Common myeloid progenitor, CD34-positive (primary cell): Measurements from ENCODE around the gene PLAAT1.

ENCODE experiments used
- CTCF ChIA-PET: fragments of 350-600 bp; sonication (Branson Sonifier 250); formaldehyde crosslinking; loops from one replicate; lab custom pipeline; 2021; ENCODE audit warnings: antibody characterized with exemption; lab: Charles Lee
- POLR2A ChIA-PET: fragments of 350-600 bp; sonication (Branson Sonifier 250); formaldehyde crosslinking; loops from one replicate; lab custom pipeline; 2021; ENCODE audit warnings: antibody characterized with exemption; lab: Charles Lee
- DNase-seq, 3 donors: peaks; one replicate each; pipeline versions ENCODE4 v3.0.0 to v3.0.0-alpha.2; 2013
- H3K27ac ChIP-seq, 2 experiments: 1 replicate in 1 of 2; 2 replicates in 1 of 2; pipeline ENCODE4 v1.7.0; 2013; ENCODE audit warnings: inconsistent platforms in 2 of 2, low read length in 2 of 2, mild to moderate bottlenecking in 2 of 2, low read depth in 1 of 2, moderate library complexity in 1 of 2; ENCODE audit not compliant: severe bottlenecking in 2 of 2, insufficient read depth in 1 of 2, poor library complexity in 1 of 2
- H3K27me3 ChIP-seq, 5 experiments: replicated peaks in 2 of 5; 1 replicate in 3 of 5; 2 replicates in 2 of 5; pipeline versions ENCODE4 v1.6.1 to v1.7.0; 2013; ENCODE audit warnings: low read length in 4 of 5, mild to moderate bottlenecking in 2 of 5, moderate library complexity in 2 of 5, inconsistent platforms in 1 of 5; ENCODE audit not compliant: insufficient read depth in 5 of 5, control insufficient read depth in 4 of 5
- H3K36me3 ChIP-seq, 4 experiments: 1 replicate in 2 of 4; 2 replicates in 2 of 4; pipeline versions ENCODE4 v1.6.1 to v1.7.0; 2013; ENCODE audit warnings: low read length in 3 of 4, control low read depth in 1 of 4, mild to moderate bottlenecking in 1 of 4; ENCODE audit not compliant: control insufficient read depth in 4 of 4, insufficient read depth in 4 of 4
- H3K4me1 ChIP-seq, 4 experiments: 1 replicate in 3 of 4; 2 replicates in 1 of 4; pipeline versions ENCODE4 v1.6.1 to v1.7.1; 2013; ENCODE audit warnings: low read length in 3 of 4, mild to moderate bottlenecking in 3 of 4, control low read depth in 1 of 4, inconsistent platforms in 1 of 4, moderate library complexity in 1 of 4; ENCODE audit not compliant: control insufficient read depth in 4 of 4, insufficient read depth in 4 of 4; ENCODE audit errors: control extremely low read depth in 1 of 4
- H3K4me3 ChIP-seq, 7 experiments: 1 replicate in 4 of 7; 2 replicates in 3 of 7; pipeline versions ENCODE4 v1.5.1 to v1.7.0; 2013; ENCODE audit warnings: mild to moderate bottlenecking in 7 of 7, low read length in 6 of 7, moderate library complexity in 6 of 7, inconsistent platforms in 2 of 7, low read depth in 2 of 7, control low read depth in 1 of 7; ENCODE audit not compliant: insufficient read depth in 4 of 7, control insufficient read depth in 1 of 7; ENCODE audit errors: extremely low read depth in 1 of 7
- H3K9me3 ChIP-seq, 5 experiments: 1 replicate in 4 of 5; 2 replicates in 1 of 5; pipeline versions ENCODE4 v1.6.1 to v1.7.1; 2013; ENCODE audit warnings: low read length in 4 of 5, mild to moderate bottlenecking in 2 of 5, inconsistent platforms in 1 of 5, low read depth in 1 of 5, moderate library complexity in 1 of 5; ENCODE audit not compliant: control insufficient read depth in 4 of 5, insufficient read depth in 2 of 5; ENCODE audit errors: control extremely low read depth in 1 of 5
- WGBS: methylation state at CpG from one replicate; pipeline ENCODE4 v1.1.5; 2013; ENCODE audit not compliant: insufficient coverage; 5-methylcytosine and 5-hydroxymethylcytosine counted together

Gene PLAAT1

GRCh38 chr3:193211984-193212383 lies 29.0 kb upstream of the PLAAT1 start:
- Histone ChIP-seq H3K4me3 (no peak overlapping the region), H3K9me3 (no peaks in the 10 kb centered on the region), H3K27ac (no peak overlapping the region), H3K36me3 (no peaks in the 10 kb centered on the region), H3K4me1 (no peaks in the 10 kb centered on the region), H3K27me3 (peaks cover 0 to 8% (median 0%) of the 10 kb centered on the region in 5 experiments)
- POLR2A ChIA-PET: no interaction called here
- WGBS: no CpG with 5 or more reads among the region's 1 CpG
- CTCF ChIA-PET: no interaction called here
- no peak for DNase-seq

- ChIA-PET POLR2A (no interaction called here), CTCF (no interaction called here)
- no peaks in the 10 kb centered on the region for H3K4me1 ChIP-seq
- no peak overlapping the region for H3K4me3 ChIP-seq
- peaks cover 0 to 8% (median 0%) of the 10 kb centered on the region in 5 experiments for H3K27me3 ChIP-seq
- no peaks in the 10 kb centered on the region for H3K36me3 ChIP-seq
- H3K27ac ChIP-seq: no peak overlapping the region
- H3K9me3 ChIP-seq: no peaks in the 10 kb centered on the region
- WGBS: 67% methylated on average over 1 of the region's 1 CpG
- DNase-seq: no peak
Observed at GRCh38 chr3:193212844-193213243, 28.2 kb upstream of the PLAAT1 start.

- no peak overlapping the region for H3K27ac ChIP-seq
- 90% methylated on average over 2 of the region's 3 CpGs for WGBS
- no peaks in the 10 kb centered on the region for H3K36me3 ChIP-seq
- ChIA-PET POLR2A (no interaction called here), CTCF (interaction anchor here (1.1 kb wide), 1 partner anchor 104 kb away, joined by 3 read pairs; no protein-coding TSS in a partner anchor)
- no peak overlapping the region for H3K4me3 ChIP-seq
- no peaks in the 10 kb centered on the region for H3K4me1 ChIP-seq
- H3K27me3 ChIP-seq: peaks cover 0 to 8% (median 0%) of the 10 kb centered on the region in 5 experiments
- DNase-seq: no peak
- H3K9me3 ChIP-seq: no peaks in the 10 kb centered on the region
Observed at GRCh38 chr3:193214445-193214844, 26.6 kb upstream of the PLAAT1 start.

- H3K27ac ChIP-seq: no peak overlapping the region
- no peak overlapping the region for H3K4me3 ChIP-seq
- H3K4me1 ChIP-seq: no peaks in the 10 kb centered on the region
- no peaks in the 10 kb centered on the region for H3K36me3 ChIP-seq
- DNase-seq: no peak
- no peaks in the 10 kb centered on the region for H3K9me3 ChIP-seq
- CTCF ChIA-PET: no interaction called here
- POLR2A ChIA-PET: no interaction called here
- no peaks in the 10 kb centered on the region for H3K27me3 ChIP-seq
- WGBS: 96% methylated on average over 5 of the region's 6 CpGs
Observed at GRCh38 chr3:193225302-193226125, 15.5 kb upstream of the PLAAT1 start.

GRCh38 chr3:193228206-193228605 lies 12.8 kb upstream of the PLAAT1 start:
- Histone ChIP-seq H3K27me3 (no peaks in the 10 kb centered on the region), H3K4me1 (no peaks in the 10 kb centered on the region), H3K4me3 (no peak overlapping the region), H3K27ac (no peak overlapping the region), H3K36me3 (no peaks in the 10 kb centered on the region), H3K9me3 (no peaks in the 10 kb centered on the region)
- POLR2A ChIA-PET: no interaction called here
- CTCF ChIA-PET: no interaction called here
- no peak for DNase-seq
- 91% methylated on average over 4 of the region's 6 CpGs for WGBS

GRCh38 chr3:193229851-193230420 lies 11.1 kb upstream of the PLAAT1 start:
- POLR2A ChIA-PET: no interaction called here
- 100% methylated on average over 2 of the region's 4 CpGs for WGBS

GRCh38 chr3:193230610-193231009 lies 10.4 kb upstream of the PLAAT1 start:
- Histone ChIP-seq H3K4me3 (no peak overlapping the region), H3K9me3 (no peaks in the 10 kb centered on the region), H3K36me3 (no peaks in the 10 kb centered on the region), H3K27ac (no peak overlapping the region), H3K4me1 (no peaks in the 10 kb centered on the region), H3K27me3 (no peaks in the 10 kb centered on the region)
- 100% methylated on average over 3 of the region's 4 CpGs for WGBS
- DNase-seq: no peak
- POLR2A ChIA-PET: no interaction called here
- CTCF ChIA-PET: no interaction called here

More at GRCh38 chr3:193229851-193230420, 11.1 kb upstream of the PLAAT1 start:
- H3K27me3 ChIP-seq: no peaks in the 10 kb centered on the region
- CTCF ChIA-PET: no interaction called here
- no peaks in the 10 kb centered on the region for H3K4me1 ChIP-seq
- H3K4me3 ChIP-seq: no peak overlapping the region
- H3K27ac ChIP-seq: no peak overlapping the region
- DNase-seq: no peak
- H3K36me3 ChIP-seq: no peaks in the 10 kb centered on the region
- no peaks in the 10 kb centered on the region for H3K9me3 ChIP-seq
